ENCODE data around the gene SEPTIN1. TPM values are rescaled to one million over a fixed set of nuclear protein-coding genes. Genes with fewer than 3 reads are reported as not detected.

The SEPTIN1 gene, protein sequence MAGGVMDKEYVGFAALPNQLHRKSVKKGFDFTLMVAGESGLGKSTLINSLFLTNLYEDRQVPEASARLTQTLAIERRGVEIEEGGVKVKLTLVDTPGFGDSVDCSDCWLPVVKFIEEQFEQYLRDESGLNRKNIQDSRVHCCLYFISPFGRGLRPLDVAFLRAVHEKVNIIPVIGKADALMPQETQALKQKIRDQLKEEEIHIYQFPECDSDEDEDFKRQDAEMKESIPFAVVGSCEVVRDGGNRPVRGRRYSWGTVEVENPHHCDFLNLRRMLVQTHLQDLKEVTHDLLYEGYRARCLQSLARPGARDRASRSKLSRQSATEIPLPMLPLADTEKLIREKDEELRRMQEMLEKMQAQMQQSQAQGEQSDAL
- total RNA-seq = 1 to 10 TPM in 1 of 4 donors, under 1 TPM in 2, not detected in 1; 0.39 to 1.2 (median 0.91) TPM

DNA sequence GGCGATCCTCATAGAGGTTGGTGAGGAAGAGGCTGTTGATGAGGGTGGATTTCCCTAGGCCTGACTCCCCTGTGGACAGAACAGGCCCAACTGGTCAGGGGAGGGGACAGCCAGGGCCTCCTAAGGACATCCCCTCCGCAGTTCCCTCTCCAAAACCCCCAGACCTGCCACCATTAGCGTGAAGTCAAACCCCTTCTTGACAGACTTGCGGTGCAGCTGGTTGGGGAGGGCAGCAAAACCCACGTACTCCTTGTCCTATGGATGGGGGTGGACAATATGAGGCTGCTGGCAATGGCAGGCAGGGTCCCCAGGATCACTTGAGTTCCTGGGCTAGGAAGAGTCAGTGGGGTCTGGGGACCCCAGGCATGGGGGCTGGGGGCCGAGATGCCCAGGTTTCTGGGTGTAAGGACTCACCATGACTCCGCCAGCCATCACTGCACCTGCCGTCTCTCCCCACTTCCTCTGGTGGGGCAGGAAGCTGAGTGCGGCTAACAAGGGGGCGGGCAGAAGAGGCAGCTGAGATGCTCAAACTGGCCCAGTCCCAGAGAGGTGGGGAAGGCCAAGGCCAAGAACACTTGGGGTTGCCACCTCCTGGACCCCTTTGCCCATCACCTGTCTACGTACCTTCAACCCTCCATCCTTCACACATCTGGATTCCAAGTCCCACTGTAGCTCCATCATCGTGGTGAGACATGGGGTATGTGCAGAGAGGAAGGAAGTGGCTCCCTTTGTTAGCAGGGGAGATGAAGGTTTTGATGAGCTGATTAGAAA is at the start of gene SEPTIN1:
TSS of gene SEPTIN1 (minus strand) at position 451 of the 771 bp plus-strand sequence. CDS start at position 432, 19 bp downstream.
- whole genome bisulfite sequencing, 2 donors = 58 to 60% methylated on average over 12 of the region's 12 CpGs
- intact Hi-C loops (cut with DNase I; ENCODE audit: low total_unique reads) = no loop called here
- DNase-seq (ENCODE audit: low spot score in 2 of 2) = no peak
- H3K4me3 ChIP-seq (ENCODE audit: low read depth, poor library complexity, severe bottlenecking) = no peak within 1 kb of the TSS
- no peak for TF ChIP-seq POLR2A (IDR thresholded peaks at IDR 0.05)
- TF ChIP-seq, protein P1, sequence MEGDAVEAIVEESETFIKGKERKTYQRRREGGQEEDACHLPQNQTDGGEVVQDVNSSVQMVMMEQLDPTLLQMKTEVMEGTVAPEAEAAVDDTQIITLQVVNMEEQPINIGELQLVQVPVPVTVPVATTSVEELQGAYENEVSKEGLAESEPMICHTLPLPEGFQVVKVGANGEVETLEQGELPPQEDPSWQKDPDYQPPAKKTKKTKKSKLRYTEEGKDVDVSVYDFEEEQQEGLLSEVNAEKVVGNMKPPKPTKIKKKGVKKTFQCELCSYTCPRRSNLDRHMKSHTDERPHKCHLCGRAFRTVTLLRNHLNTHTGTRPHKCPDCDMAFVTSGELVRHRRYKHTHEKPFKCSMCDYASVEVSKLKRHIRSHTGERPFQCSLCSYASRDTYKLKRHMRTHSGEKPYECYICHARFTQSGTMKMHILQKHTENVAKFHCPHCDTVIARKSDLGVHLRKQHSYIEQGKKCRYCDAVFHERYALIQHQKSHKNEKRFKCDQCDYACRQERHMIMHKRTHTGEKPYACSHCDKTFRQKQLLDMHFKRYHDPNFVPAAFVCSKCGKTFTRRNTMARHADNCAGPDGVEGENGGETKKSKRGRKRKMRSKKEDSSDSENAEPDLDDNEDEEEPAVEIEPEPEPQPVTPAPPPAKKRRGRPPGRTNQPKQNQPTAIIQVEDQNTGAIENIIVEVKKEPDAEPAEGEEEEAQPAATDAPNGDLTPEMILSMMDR (IDR thresholded peaks at IDR 0.05) = no peak

DNA sequence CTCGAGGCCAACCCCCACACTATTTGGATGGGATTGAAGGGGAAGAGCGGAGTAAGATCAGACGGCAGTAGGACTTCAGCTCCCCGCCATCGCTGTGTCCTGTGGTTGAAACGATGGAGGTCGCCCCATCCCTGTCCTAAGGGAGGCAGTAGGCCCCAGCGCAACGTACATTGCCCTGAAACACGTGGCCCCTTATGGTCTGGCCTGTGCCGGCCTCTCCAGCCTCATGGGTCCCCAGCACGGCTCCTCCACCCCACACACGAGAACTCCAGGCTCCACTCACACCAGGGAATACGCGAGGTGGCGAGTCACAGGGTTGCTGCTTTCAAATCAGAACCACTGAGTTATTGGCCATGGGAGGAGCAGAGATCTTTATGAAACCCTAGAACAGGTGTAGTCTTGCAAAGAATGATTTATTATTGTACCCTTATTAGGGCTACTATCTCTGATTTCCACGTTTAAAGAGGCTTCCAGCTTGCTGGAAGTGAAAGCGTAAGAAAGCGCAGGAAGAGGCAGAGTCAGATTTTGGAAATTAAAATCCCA is 48.1 kb upstream of the SEPTIN1 start:
- intact Hi-C loops (cut with DNase I; ENCODE audit: low total_unique reads) = no loop called here
- DNase-seq (ENCODE audit: low spot score in 2 of 2) = no peak
- WGBS, 2 donors = 54 to 55% methylated on average over 17 to 19 of the region's 19 CpGs
- H3K4me3 ChIP-seq (ENCODE audit: low read depth, poor library complexity, severe bottlenecking) = no peak overlapping the region
- TF ChIP-seq, protein P1 (IDR thresholded peaks at IDR 0.05) = peak in 1 of 3 donors; percentile 56
- no peak for TF ChIP-seq POLR2A (IDR thresholded peaks at IDR 0.05)

- TF ChIP-seq, protein P1 (IDR thresholded peaks at IDR 0.05) = no peak
- no peak for TF ChIP-seq POLR2A (IDR thresholded peaks at IDR 0.05)
- DNase-seq (ENCODE audit: low spot score in 2 of 2) = peak; percentile 97 to 99
- 0 to 2% methylated on average over 21 to 47 of the region's 49 CpGs for whole genome bisulfite sequencing, 2 donors
- peak within 1 kb of the TSS; percentile 65 for H3K4me3 ChIP-seq (ENCODE audit: low read depth, poor library complexity, severe bottlenecking)
- intact Hi-C loops (cut with DNase I; ENCODE audit: low total_unique reads) = no loop called here
These were observed 47.5 kb upstream of the SEPTIN1 start, which contains the start of gene DCTPP1 for GRCh38 chr16:30429678-30430427. DCTPP1 (minus strand) TSS chr16:30430030; CDS start chr16:30429980, 50 bp downstream.

- WGBS, 2 donors = 2% methylated on average over 11 of the region's 11 CpGs
- intact Hi-C loops (cut with DNase I; ENCODE audit: low total_unique reads) = no loop called here
- TF ChIP-seq, protein P1 (IDR thresholded peaks at IDR 0.05) = no peak
- TF ChIP-seq POLR2A (IDR thresholded peaks at IDR 0.05) = no peak
These were observed 47.0 kb upstream of the SEPTIN1 start for GRCh38 chr16:30429418-30429677.

DNA sequence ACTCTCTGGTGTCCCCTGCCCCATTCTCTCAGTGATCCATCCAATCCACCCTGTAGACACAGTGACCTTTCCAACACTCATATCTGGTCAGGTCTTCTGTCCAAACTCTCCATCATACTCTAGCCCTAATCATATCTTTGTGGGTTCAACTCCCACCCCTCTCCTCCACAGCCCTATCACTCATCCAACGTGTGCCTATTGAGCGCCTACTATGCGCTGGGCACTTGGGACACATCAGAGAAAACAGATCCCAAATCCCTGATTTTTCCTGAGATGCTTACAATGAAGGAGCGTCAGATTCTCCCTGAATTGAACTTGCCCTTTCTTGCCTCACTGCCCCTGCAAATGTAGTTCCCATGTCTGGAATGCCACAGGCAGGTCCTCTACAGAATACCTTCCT is 45.7 kb upstream of the SEPTIN1 start:
- H3K4me3 ChIP-seq (ENCODE audit: low read depth, poor library complexity, severe bottlenecking) = no peak overlapping the region
- TF ChIP-seq, protein P1 (IDR thresholded peaks at IDR 0.05) = no peak
- no peak for TF ChIP-seq POLR2A (IDR thresholded peaks at IDR 0.05)
- 91 to 97% methylated on average over 4 of the region's 4 CpGs for WGBS, 2 donors
- intact Hi-C loops (cut with DNase I; ENCODE audit: low total_unique reads) = no loop called here
- DNase-seq (ENCODE audit: low spot score in 2 of 2) = no peak

More at GRCh38 chr16:30429418-30429677, 47.0 kb upstream of the SEPTIN1 start:
- DNase-seq (ENCODE audit: low spot score in 2 of 2) = no peak
- H3K4me3 ChIP-seq (ENCODE audit: low read depth, poor library complexity, severe bottlenecking) = peak overlapping the region; percentile 65

Data from lower leg skin (tissue), 4 donors.